Thyroid gland (tissue), 4 donors: ENCODE data around the gene MIA.

ENCODE experiments used
- CTCF ChIP-seq, 6 experiments: fragments of 200-600 bp in 3 of 6; fragments of 450-650 bp in 3 of 6; sonication (generic) in 3 of 6; IDR thresholded peaks; one replicate each; pipeline ENCODE4 v1.5.1; 2016 to 2019; ENCODE audit warnings: antibody characterized with exemption in 6 of 6, mild to moderate bottlenecking in 2 of 6, inconsistent platforms in 1 of 6, moderate library complexity in 1 of 6
- POLR2A ChIP-seq, 2 donors: fragments of 450-650 bp; IDR thresholded peaks; one replicate each; pipeline ENCODE4 v1.6.1; 2017; ENCODE audit warnings: antibody characterized with exemption in 2 of 2, mild to moderate bottlenecking in 2 of 2, moderate library complexity in 1 of 2

- TF ChIP-seq CTCF (IDR thresholded peaks at IDR 0.05) (no peak), POLR2A (IDR thresholded peaks at IDR 0.05) (no peak)
Measured at GRCh38 chr19:40752257-40752781, 23.0 kb upstream of the MIA start.
